CD4-positive, alpha-beta memory T cell (primary cell): ENCODE data around the gene MAP2K5. TPM values are rescaled to one million over a fixed set of nuclear protein-coding genes. Genes with fewer than 3 reads are reported as not detected.

ENCODE experiments used
- CTCF ChIA-PET: fragments of 350-600 bp; sonication (Branson Sonifier 250); formaldehyde crosslinking; loops from one replicate; lab custom pipeline; 2021; ENCODE audit warnings: inconsistent platforms; ENCODE audit not compliant: partially characterized antibody; lab: Charles Lee
- POLR2A ChIA-PET: fragments of 350-600 bp; sonication (Branson Sonifier 250); formaldehyde crosslinking; loops from one replicate; lab custom pipeline; 2021; ENCODE audit not compliant: partially characterized antibody; lab: Charles Lee
- DNase-seq, 5 donors: peaks; one replicate each; pipeline versions ENCODE4 v3.0.0 to v3.0.0-alpha.2; 2020 to 2022; ENCODE audit warnings: mixed read lengths in 1 of 5
- H3K27ac ChIP-seq: one replicate; pipeline ENCODE4 v1.7.0; 2013; ENCODE audit warnings: low read depth, low read length
- H3K27me3 ChIP-seq: 2 replicates; pipeline ENCODE4 v1.7.0; 2013; ENCODE audit warnings: mild to moderate bottlenecking, low read length, moderate library complexity; ENCODE audit not compliant: insufficient read depth
- H3K36me3 ChIP-seq: 2 replicates; pipeline ENCODE4 v1.7.0; 2013; ENCODE audit warnings: mild to moderate bottlenecking, low read length, moderate library complexity; ENCODE audit not compliant: insufficient read depth
- H3K4me1 ChIP-seq: 2 replicates; pipeline ENCODE4 v1.7.0; 2013; ENCODE audit warnings: mild to moderate bottlenecking, low read length, moderate library complexity; ENCODE audit not compliant: insufficient read depth
- H3K4me3 ChIP-seq, 2 donors: one replicate each; pipeline ENCODE4 v1.7.0; 2013; ENCODE audit warnings: low read length in 2 of 2, mild to moderate bottlenecking in 1 of 2
- H3K9me3 ChIP-seq, 2 donors: one replicate each; pipeline ENCODE4 v1.7.0; 2013; ENCODE audit warnings: low read length in 2 of 2, control low read depth in 1 of 2; ENCODE audit not compliant: control insufficient read depth in 1 of 2
- H3K27ac Mint-ChIP-seq, 7 donors: one replicate each; pipeline ENCODE4 v1.8.0; 2020 to 2021; ENCODE audit warnings: mixed read lengths in 7 of 7, mild to moderate bottlenecking in 6 of 7, inconsistent platforms in 3 of 7, moderate library complexity in 3 of 7
- H3K27me3 Mint-ChIP-seq, 2 donors: one replicate each; pipeline ENCODE4 v1.8.0; 2020 to 2021; ENCODE audit warnings: mixed read lengths in 2 of 2
- H3K36me3 Mint-ChIP-seq, 2 donors: one replicate each; pipeline ENCODE4 v1.8.0; 2020 to 2021; ENCODE audit warnings: mixed read lengths in 2 of 2, inconsistent platforms in 1 of 2, mild to moderate bottlenecking in 1 of 2
- H3K4me1 Mint-ChIP-seq, 4 donors: one replicate each; pipeline ENCODE4 v1.8.0; 2020 to 2021; ENCODE audit warnings: mixed read lengths in 4 of 4, mild to moderate bottlenecking in 1 of 4
- H3K4me3 Mint-ChIP-seq, 8 donors: one replicate each; pipeline ENCODE4 v1.8.0; 2020 to 2021; ENCODE audit warnings: mixed read lengths in 8 of 8, mild to moderate bottlenecking in 7 of 8, moderate library complexity in 6 of 8, inconsistent platforms in 3 of 8
- H3K9me3 Mint-ChIP-seq, 8 donors: one replicate each; pipeline ENCODE4 v1.8.0; 2020 to 2021; ENCODE audit warnings: mixed read lengths in 8 of 8, mild to moderate bottlenecking in 5 of 8, inconsistent platforms in 3 of 8, moderate library complexity in 1 of 8
- intact Hi-C: fragments of 100-400 bp; cut with micrococcal nuclease; formaldehyde crosslinking; loops from one replicate; pipeline ENCODE4 v1.15.1; 2023
- polyA plus RNA-seq, 2 donors: library from polyadenylated mRNA; unstranded; fragments of 300-500 nt; fragmentation: Illumina TruSeq; gene quantifications; one replicate each; pipeline ENCODE4 v1.2.3, GENCODE V29; 2021
- total RNA-seq, 2 experiments: library from RNA; stranded (reverse); gene quantifications; one replicate each; pipeline ENCODE4 v1.2.3, GENCODE V29; 2021

MAP2K5 gene
- total and polyA plus RNA-seq, 4 experiments from 2014 or later: 15.2 to 31.4 (median 24.9) TPM

- Histone ChIP-seq H3K9me3 (no peaks in the 10 kb centered on the region), H3K36me3 (no peaks in the 10 kb centered on the region), H3K27ac (no peak overlapping the region), H3K4me1 (peaks cover 61% of the 10 kb centered on the region), H3K27me3 (peaks cover 46% of the 10 kb centered on the region), H3K4me3 (no peak overlapping the region)
- intact Hi-C loops: no loop called here
- H3K9me3 Mint-ChIP-seq: peaks cover 0 to 13% (median 0%) of the 10 kb centered on the region in 8 donors
- no peaks in the 10 kb centered on the region for H3K36me3 Mint-ChIP-seq
- peak in 2 of 5 donors; percentile 9 to 13 for DNase-seq
- CTCF ChIA-PET: interaction anchor here (1.0 kb wide), 1 partner anchor 9 kb away, joined by 4 read pairs; no protein-coding TSS in a partner anchor
- peaks cover 54 to 60% of the 10 kb centered on the region in 2 donors for H3K27me3 Mint-ChIP-seq
- POLR2A ChIA-PET: interaction anchor here (1.6 kb wide), 1 partner anchor 14 kb away, joined by 4 read pairs; no protein-coding TSS in a partner anchor
- H3K4me1 Mint-ChIP-seq: peaks cover 30 to 72% (median 44%) of the 10 kb centered on the region in 4 donors
- H3K27ac Mint-ChIP-seq: no peak overlapping the region
- no peak overlapping the region for H3K4me3 Mint-ChIP-seq
Observed at GRCh38 chr15:67826717-67827561, 284.4 kb downstream of the MAP2K5 start.

GRCh38 chr15:67827562-67828277 is 285.2 kb downstream of the MAP2K5 start:
- H3K4me1 ChIP-seq: peaks cover 58% of the 10 kb centered on the region
- H3K4me1 Mint-ChIP-seq: peaks cover 27 to 71% (median 38%) of the 10 kb centered on the region in 4 donors
- peak overlapping the region in 1 of 8 donors; percentile 30 for H3K4me3 Mint-ChIP-seq

GRCh38 chr15:67828278-67828968 is 285.9 kb downstream of the MAP2K5 start:
- Mint-ChIP-seq H3K27me3 (peaks cover 52 to 62% of the 10 kb centered on the region in 2 donors), H3K36me3 (no peaks in the 10 kb centered on the region), H3K4me1 (peaks cover 32 to 77% (median 43%) of the 10 kb centered on the region in 4 donors), H3K9me3 (peaks cover 0 to 15% (median 0%) of the 10 kb centered on the region in 8 donors), H3K27ac (peak overlapping the region in 4 of 7 donors; percentile 29 to 75 (median 44)), H3K4me3 (peak overlapping the region; percentile 20 to 81 (median 58))
- Histone ChIP-seq H3K4me1 (peaks cover 62% of the 10 kb centered on the region), H3K36me3 (no peaks in the 10 kb centered on the region), H3K4me3 (no peak overlapping the region), H3K27me3 (peaks cover 48% of the 10 kb centered on the region), H3K9me3 (no peaks in the 10 kb centered on the region), H3K27ac (no peak overlapping the region)
- peak in 2 of 5 donors; percentile 12 to 18 for DNase-seq
- intact Hi-C loops: no loop called here
- ChIA-PET POLR2A (interaction anchor here (1.3 to 1.6 kb wide), 2 partner anchors 13 to 366 kb away, joined by 3 to 4 read pairs; no protein-coding TSS in a partner anchor), CTCF (no interaction called here)

More at GRCh38 chr15:67827562-67828277, 285.2 kb downstream of the MAP2K5 start:
- POLR2A ChIA-PET: interaction anchor here (1.6 kb wide), 1 partner anchor 13 kb away, joined by 4 read pairs; no protein-coding TSS in a partner anchor
- DNase-seq: peak in 2 of 5 donors; percentile 6 to 28
- Mint-ChIP-seq H3K27ac (peak overlapping the region in 1 of 7 donors; percentile 45), H3K36me3 (no peaks in the 10 kb centered on the region), H3K9me3 (peaks cover 0 to 13% (median 0%) of the 10 kb centered on the region in 8 donors), H3K27me3 (peaks cover 47 to 57% of the 10 kb centered on the region in 2 donors)
- no peak overlapping the region for H3K4me3 ChIP-seq
- CTCF ChIA-PET: interaction anchor here (0.7 kb wide), 1 partner anchor 43 kb away, joined by 3 read pairs; no protein-coding TSS in a partner anchor
- H3K9me3 ChIP-seq: no peaks in the 10 kb centered on the region
- intact Hi-C loops: no loop called here
- H3K36me3 ChIP-seq: no peaks in the 10 kb centered on the region
- no peak overlapping the region for H3K27ac ChIP-seq
- peaks cover 45% of the 10 kb centered on the region for H3K27me3 ChIP-seq

- Mint-ChIP-seq H3K9me3 (peaks cover 0 to 10% (median 0%) of the 10 kb centered on the region in 8 donors), H3K36me3 (no peaks in the 10 kb centered on the region), H3K27ac (peak overlapping the region in 1 of 7 donors; percentile 45), H3K4me3 (peak overlapping the region in 7 of 8 donors; percentile 34 to 80 (median 63)), H3K27me3 (peaks cover 48 to 62% of the 10 kb centered on the region in 2 donors), H3K4me1 (peaks cover 29 to 77% (median 42%) of the 10 kb centered on the region in 4 donors)
- peaks cover 48% of the 10 kb centered on the region for H3K27me3 ChIP-seq
- CTCF ChIA-PET: no interaction called here
- peak in 2 of 5 donors; percentile 14 to 22 for DNase-seq
- intact Hi-C loops: no loop called here
- H3K9me3 ChIP-seq: no peaks in the 10 kb centered on the region
- no peak overlapping the region for H3K4me3 ChIP-seq
- peaks cover 62% of the 10 kb centered on the region for H3K4me1 ChIP-seq
- no peaks in the 10 kb centered on the region for H3K36me3 ChIP-seq
- POLR2A ChIA-PET: interaction anchor here (0.8 to 1.6 kb wide), 3 partner anchors 42 to 367 kb away, joined by 3 to 4 read pairs (median 3); no protein-coding TSS in a partner anchor
- no peak overlapping the region for H3K27ac ChIP-seq
Observed at GRCh38 chr15:67828969-67829646, 286.6 kb downstream of the MAP2K5 start.

- intact Hi-C loops: loop anchor here (10.0 kb wide), 1 partner anchor 1125 kb away; the partner anchor contains the start of gene SMAD6
- no peak overlapping the region for H3K4me3 ChIP-seq
- Mint-ChIP-seq H3K27ac (peak overlapping the region in 1 of 7 donors; percentile 77), H3K36me3 (no peaks in the 10 kb centered on the region), H3K9me3 (peaks cover 0 to 9% (median 0%) of the 10 kb centered on the region in 8 donors), H3K27me3 (peaks cover 51 to 60% of the 10 kb centered on the region in 2 donors), H3K4me3 (peak overlapping the region in 6 of 8 donors; percentile 35 to 80 (median 54)), H3K4me1 (peaks cover 30 to 77% (median 44%) of the 10 kb centered on the region in 4 donors)
- ChIA-PET POLR2A (interaction anchor here (0.8 to 1.6 kb wide), 3 partner anchors 43 to 367 kb away, joined by 3 to 4 read pairs (median 3); no protein-coding TSS in a partner anchor), CTCF (interaction anchor here (1.8 kb wide), 1 partner anchor 373 kb away, joined by 5 read pairs; no protein-coding TSS in a partner anchor)
- DNase-seq: peak in 2 of 5 donors; percentile 9 to 32
- no peaks in the 10 kb centered on the region for H3K9me3 ChIP-seq
- peaks cover 61% of the 10 kb centered on the region for H3K4me1 ChIP-seq
- peaks cover 47% of the 10 kb centered on the region for H3K27me3 ChIP-seq
- H3K27ac ChIP-seq: no peak overlapping the region
- no peaks in the 10 kb centered on the region for H3K36me3 ChIP-seq
Observed at GRCh38 chr15:67829647-67830504, 287.4 kb downstream of the MAP2K5 start.
